HG03520 (cell line): Measurements from ENCODE around the gene HLA-A.

Experiments used
- ATAC-seq: cut with Tn5 transposase; IDR thresholded peaks from one replicate; pipeline ENCODE4 v1.9.1; 2021; ENCODE audit warnings: mild to moderate bottlenecking, moderate library complexity; ENCODE audit not compliant: unreplicated experiment

Gene HLA-A

GRCh38 chr6:29933955-29934354 is 8.4 kb upstream of the HLA-A start:
- ATAC-seq = no peak

DNA sequence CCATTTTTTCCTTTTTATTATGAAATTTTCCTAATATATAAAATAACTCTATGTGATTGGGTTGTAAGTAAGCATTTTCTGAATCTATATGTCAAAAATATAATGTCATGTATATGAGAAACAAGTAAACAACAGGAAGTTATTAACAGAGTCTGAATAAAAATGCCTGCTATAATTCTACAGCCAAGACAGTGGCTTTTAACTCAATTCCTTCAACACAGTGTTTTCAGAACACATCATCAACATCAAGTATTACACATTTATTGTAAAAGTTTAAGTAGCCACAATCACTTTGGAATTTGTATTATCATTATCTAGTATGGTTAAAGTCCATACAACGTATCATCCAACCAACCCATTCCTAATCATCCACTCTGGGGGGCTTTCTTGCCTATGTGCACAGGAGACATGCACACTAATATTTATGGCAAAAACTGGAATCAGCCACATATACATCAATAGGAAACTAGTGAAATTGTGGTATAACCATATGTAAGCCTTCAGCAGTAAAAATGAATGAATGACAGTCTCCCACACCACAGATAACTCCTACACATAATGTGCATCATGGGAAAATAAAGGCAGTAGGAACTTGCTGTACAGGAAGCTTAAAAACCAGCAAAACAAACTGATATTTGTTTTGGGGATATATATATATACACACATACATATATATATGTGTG is 6.9 kb upstream of the HLA-A start:
- no peak for ATAC-seq

DNA sequence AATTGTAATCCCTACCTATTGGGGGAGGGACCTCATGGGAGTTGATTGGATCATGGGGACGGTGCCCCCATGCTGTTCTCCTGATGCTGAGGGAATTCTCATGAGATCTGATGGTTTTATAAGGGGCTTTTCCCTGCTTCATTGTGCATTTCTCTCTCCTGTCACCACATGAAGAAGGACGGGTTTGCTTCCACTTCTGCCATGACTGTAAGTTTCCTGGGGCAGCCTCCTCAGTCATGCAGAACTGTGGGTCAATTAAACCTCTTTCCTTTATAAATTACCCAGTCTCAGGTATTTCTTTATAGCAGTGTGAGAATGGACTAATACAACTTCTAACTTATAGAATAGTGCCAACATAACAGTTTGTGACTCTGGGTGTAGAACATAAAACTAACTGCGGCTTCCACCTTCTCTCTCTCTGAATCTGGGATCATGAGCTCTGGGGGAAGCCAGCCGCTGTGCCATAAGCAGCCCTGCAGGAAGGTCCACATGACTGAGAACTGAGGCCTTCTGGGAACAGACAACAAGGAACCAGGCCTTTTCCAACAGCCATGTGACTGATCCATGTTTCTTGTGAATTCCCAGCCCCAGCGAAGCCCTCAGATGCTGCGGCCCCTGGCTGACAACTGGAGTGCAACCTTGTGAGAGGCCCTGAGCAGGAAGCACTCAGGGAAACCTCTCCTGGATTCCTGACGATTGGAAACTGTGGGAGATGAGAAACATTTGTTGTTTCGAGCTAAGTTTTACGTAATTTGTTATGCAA is 3.4 kb upstream of the HLA-A start:
- no peak for ATAC-seq

DNA sequence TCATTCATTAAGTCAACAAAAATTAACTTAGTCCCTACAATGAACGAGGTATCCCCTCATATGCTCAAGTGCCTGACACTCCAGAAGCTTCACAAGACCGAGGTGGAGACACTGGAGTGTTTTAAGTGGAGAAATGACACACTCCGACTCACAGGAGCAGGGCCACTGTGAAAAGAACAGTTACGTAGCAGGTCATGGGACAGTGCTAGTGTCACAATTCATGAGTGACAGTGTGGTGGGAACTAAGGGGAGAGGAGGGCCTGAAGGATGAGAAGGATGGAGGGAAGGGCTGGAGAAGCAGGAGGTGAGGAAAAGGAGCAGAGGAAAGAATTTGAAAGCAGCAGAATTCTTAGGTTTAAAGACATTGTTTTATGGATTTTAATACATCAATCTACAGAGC is 1.3 kb upstream of the HLA-A start:
- no peak for ATAC-seq

DNA sequence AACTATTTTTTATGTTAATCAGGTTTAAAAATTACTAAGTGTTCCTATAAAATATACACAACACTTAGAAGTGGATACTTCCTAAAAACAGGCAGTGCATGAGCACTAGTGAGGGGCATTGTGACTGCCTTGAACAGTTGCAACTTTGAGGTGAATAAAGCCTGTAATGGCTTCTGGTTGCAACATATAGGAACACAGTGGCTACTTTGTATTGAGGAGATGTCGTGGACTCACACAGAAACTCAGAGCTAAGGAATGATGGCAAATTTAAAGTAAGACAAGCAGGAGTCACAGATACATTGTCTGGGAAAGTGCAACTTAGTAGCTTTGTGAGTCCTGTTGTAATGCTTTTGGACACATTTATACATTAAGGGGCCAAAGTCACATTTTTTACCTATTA is 861 bp upstream of the HLA-A start:
- no peak for ATAC-seq

GRCh38 chr6:29941916-29942274 is 437 bp upstream of the HLA-A start:
- no peak for ATAC-seq

GRCh38 chr6:29943053-29943966 is 978 bp downstream of the HLA-A start:
- no peak for ATAC-seq

- no peak for ATAC-seq
These were observed 3.0 kb downstream of the HLA-A start for GRCh38 chr6:29945281-29945820.

GRCh38 chr6:29946223-29947076 is 4.1 kb downstream of the HLA-A start:
- ATAC-seq = no peak

DNA sequence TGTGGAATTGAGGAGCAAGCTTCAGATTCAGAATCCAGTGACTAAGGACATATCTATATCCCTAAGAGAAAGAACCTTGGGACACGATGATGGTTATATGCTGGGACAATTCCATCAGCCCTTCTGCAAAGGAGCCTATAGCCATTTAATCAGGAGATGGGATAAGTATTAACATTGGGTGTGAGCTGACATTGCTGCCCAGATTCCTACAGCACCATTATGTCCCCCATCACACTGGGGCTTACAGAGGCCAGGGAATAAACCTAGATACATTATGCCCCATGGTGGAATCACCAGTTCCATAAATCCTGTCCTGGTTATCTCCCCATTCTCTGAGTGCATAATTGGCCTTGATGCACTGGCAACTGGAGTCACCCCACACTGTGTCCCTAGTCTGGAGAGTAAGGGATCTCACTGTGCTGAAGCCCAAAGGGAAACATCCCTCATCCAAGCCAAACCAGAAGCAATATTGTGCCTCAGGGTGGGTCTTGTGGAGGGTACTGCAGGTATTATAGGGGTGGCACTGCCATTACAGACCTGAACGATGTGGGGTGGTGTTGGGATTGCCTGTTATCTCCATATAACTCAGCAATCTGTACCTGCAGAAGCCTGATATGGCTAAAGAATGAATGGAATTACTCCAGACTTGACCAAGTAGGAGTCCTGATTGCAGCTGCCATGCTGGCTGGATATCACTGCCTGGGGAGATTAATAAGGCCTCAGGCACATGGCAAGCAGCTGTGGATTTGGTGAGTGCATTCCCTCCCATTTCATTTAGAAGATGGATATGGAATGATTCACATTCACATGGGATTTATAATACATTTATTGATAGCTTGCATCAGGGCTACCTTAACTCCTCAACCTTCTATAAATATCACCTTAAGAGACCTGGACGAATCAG is 5.0 kb downstream of the HLA-A start:
- ATAC-seq = no peak

DNA sequence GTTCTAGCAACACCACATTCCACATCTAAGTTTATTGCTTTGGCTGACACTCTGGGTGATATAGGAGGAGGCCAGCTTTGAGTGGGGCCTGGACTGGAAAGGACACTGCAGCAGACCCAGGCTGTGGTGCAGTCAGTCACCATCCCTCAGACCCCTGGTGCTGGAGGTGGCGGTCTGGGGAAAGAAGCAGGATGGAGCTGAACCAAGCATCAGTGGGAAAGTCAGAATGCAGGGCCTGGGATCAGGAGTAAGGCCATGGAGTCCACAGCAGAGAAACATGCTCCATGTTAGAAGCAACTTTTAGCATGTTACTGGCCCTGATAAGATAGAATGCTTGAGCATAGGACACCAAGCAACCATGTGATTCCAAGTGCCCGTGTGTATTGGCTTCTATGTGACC is 5.9 kb downstream of the HLA-A start:
- no peak for ATAC-seq

DNA sequence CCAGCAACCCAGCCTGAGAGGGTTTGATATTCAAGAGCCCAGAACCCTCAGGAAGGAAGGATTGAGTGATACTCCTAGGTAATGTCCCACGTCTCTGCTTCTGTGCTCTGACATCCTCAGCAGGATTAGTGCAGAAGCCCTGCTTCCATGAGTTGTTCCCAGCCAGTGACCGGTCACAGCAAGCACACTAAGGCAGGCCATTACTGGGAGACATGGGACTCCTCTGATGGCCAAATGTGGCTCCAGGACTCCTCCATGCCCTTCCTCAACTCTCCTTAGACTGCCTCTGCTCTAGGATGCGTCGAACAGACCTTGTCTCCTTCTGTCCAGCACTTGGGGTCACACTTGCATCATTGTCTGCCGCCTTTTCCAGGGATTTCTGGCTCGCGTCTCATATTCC is 7.6 kb downstream of the HLA-A start:
- ATAC-seq = no peak

GRCh38 chr6:29951882-29952281 is 9.6 kb downstream of the HLA-A start:
- no peak for ATAC-seq

GRCh38 chr6:29953001-29953441 is 10.7 kb downstream of the HLA-A start:
- no peak for ATAC-seq

GRCh38 chr6:29953686-29954085 is 11.4 kb downstream of the HLA-A start:
- no peak for ATAC-seq

DNA sequence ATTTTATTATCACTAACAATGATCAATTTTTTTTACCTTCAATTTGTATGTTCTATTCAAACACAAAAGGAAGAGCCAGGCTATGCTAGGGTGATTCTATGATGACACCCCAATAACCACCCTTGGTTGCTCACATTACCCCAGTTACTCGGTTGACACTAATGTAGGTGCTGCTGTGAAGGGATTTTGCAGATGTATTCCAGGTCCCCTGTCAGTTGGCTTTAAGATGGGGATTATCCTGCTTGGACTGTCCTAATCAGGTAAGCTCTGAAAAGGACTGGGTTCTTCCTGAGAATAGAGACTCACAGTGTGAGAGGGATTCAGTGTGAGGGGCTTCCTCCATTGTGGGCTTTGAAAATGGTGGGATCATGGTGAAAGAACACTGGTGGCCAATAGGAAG is 11.9 kb downstream of the HLA-A start:
- no peak for ATAC-seq

DNA sequence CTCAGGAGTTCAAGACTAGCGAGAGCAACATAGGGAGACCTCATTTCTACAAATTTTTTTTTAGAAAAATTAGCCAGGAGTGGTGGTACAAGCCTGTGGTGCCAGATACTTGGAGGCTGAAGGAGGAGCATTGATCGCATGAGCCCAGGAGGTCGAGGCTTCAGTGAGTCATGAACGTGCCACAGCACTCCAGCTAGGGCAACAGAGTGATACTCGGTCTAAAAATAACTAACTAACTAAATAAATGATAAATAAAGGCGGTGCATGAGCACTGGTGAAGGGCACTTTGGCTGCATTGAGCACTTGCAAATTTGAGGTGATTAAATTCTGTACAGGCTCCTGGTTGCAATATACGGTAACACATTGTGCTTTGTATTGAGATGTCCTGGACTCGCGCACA is 13.5 kb downstream of the HLA-A start:
- no peak for ATAC-seq

- no peak for ATAC-seq
These were observed 14.2 kb downstream of the HLA-A start for GRCh38 chr6:29956518-29956917.

GRCh38 chr6:29958046-29958445 is 15.7 kb downstream of the HLA-A start:
- ATAC-seq = no peak
